Tibial nerve (tissue), 4 donors: ENCODE measurements around the gene SOX1. TPM values are rescaled to one million over a fixed set of nuclear protein-coding genes. Genes with fewer than 3 reads are reported as not detected.

Experiments
- DNase-seq, 2 donors: peaks; one replicate each; pipeline ENCODE4 v3.0.0-alpha.2; 2019; ENCODE audit warnings: low spot score in 2 of 2
- H3K27ac ChIP-seq, 4 donors: fragments of 200-600 bp; sonication (generic) in 3 of 4; one replicate each; pipeline ENCODE4 v1.5.1; 2017 to 2019; ENCODE audit warnings: mild to moderate bottlenecking in 1 of 4
- H3K27me3 ChIP-seq, 2 donors: fragments of 200-600 bp; sonication (generic) in 1 of 2; one replicate each; pipeline versions ENCODE4 v1.5.1 to v1.6.0; 2017 to 2019
- H3K36me3 ChIP-seq, 3 donors: fragments of 200-600 bp; sonication (generic); one replicate each; pipeline ENCODE4 v1.5.1; 2018 to 2019
- H3K4me1 ChIP-seq, 4 donors: fragments of 200-600 bp; sonication (generic) in 3 of 4; one replicate each; pipeline ENCODE4 v1.5.1; 2017 to 2019
- H3K4me3 ChIP-seq, 4 donors: fragments of 200-600 bp; sonication (generic) in 3 of 4; one replicate each; pipeline ENCODE4 v1.5.1; 2017 to 2019; ENCODE audit warnings: mild to moderate bottlenecking in 1 of 4, moderate library complexity in 1 of 4
- H3K9me3 ChIP-seq, 4 donors: fragments of 200-600 bp; sonication (generic) in 3 of 4; one replicate each; pipeline ENCODE4 v1.5.1; 2017 to 2019
- EP300 ChIP-seq, 2 donors: sonication (generic); formaldehyde crosslinking; IDR thresholded peaks; one replicate each; pipeline ENCODE4 v1.6.1; 2017; ENCODE audit warnings: antibody characterized with exemption in 2 of 2, mild to moderate bottlenecking in 1 of 2
- POLR2A ChIP-seq, 2 donors: fragments of 450-650 bp; IDR thresholded peaks; one replicate each; pipeline ENCODE4 v1.6.1; 2017; ENCODE audit warnings: antibody characterized with exemption in 2 of 2, mild to moderate bottlenecking in 2 of 2, moderate library complexity in 2 of 2
- WGBS, 2 donors: methylation state at CpG; one replicate each; pipeline ENCODE4 v1.1.5; 2018; 5-methylcytosine and 5-hydroxymethylcytosine counted together
- total RNA-seq, 4 donors: library from RNA; depleted of rRNA; stranded (reverse); fragments of >200 nt; gene quantifications; one replicate each; pipeline ENCODE4 v1.1.0, GENCODE V29; 2016
- TF ChIP-seq, protein P1 (sequence below), 5 experiments: fragments of 200-600 bp in 3 of 5; fragments of 450-650 bp in 2 of 5; sonication (generic) in 3 of 5; IDR thresholded peaks; one replicate each; pipeline ENCODE4 v1.5.1; 2016 to 2019; ENCODE audit warnings: antibody characterized with exemption in 5 of 5, mild to moderate bottlenecking in 3 of 5, moderate library complexity in 2 of 5

Gene SOX1
- total RNA-seq, 4 donors from 2014 or later: not detected

DNA sequence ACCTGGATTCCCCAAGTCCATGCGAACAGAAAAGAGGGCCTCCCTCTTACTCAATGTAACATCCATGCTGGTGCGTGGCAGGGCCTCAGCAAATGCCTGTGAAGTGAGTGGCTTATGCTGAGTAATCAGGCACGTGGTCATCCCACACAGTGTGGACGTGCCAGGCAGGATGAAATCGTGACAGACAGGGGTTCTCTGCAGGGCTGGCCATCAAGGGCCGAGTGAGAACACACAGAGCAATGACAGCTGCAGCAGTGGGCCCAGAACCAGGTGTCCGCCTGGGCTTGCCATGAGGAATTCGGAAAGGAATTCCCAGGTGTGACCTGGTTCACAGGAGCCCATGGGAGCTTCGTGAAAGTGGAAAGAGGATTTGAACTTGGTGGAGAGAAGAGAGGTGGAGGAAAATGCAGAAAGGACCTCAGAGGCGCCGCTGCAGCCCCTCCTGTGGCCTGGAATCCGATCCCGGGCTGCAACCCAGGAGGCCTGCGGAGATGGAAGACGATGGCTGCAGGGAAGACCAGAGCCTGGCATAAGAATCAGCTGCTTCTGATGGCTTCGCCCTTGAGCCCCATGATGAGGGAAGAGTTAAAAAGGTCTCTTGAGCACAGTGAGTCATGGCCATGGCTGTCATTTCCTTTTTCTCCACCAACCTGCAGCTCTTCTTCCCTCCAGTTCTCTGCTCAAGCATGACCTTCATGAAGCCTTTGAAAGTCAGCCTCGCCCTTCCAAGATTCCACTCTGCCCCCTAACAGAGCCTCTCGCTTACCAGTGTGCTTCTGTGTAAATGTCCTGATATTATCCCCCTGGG, 34.6 kb upstream of the SOX1 start:
- Histone ChIP-seq H3K27ac (no peak overlapping the region), H3K9me3 (peaks cover 0 to 4% (median 0%) of the 10 kb centered on the region in 4 donors), H3K4me1 (no peaks in the 10 kb centered on the region), H3K36me3 (no peaks in the 10 kb centered on the region), H3K27me3 (no peaks in the 10 kb centered on the region), H3K4me3 (no peak overlapping the region)
- 72 to 73% methylated on average over 18 of the region's 18 CpGs for WGBS, 2 donors
- no peak for DNase-seq
- TF ChIP-seq, protein P1, sequence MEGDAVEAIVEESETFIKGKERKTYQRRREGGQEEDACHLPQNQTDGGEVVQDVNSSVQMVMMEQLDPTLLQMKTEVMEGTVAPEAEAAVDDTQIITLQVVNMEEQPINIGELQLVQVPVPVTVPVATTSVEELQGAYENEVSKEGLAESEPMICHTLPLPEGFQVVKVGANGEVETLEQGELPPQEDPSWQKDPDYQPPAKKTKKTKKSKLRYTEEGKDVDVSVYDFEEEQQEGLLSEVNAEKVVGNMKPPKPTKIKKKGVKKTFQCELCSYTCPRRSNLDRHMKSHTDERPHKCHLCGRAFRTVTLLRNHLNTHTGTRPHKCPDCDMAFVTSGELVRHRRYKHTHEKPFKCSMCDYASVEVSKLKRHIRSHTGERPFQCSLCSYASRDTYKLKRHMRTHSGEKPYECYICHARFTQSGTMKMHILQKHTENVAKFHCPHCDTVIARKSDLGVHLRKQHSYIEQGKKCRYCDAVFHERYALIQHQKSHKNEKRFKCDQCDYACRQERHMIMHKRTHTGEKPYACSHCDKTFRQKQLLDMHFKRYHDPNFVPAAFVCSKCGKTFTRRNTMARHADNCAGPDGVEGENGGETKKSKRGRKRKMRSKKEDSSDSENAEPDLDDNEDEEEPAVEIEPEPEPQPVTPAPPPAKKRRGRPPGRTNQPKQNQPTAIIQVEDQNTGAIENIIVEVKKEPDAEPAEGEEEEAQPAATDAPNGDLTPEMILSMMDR (IDR thresholded peaks at IDR 0.05): no peak
- TF ChIP-seq POLR2A (IDR thresholded peaks at IDR 0.05): no peak
- TF ChIP-seq EP300 (IDR thresholded peaks at IDR 0.05): no peak

DNA sequence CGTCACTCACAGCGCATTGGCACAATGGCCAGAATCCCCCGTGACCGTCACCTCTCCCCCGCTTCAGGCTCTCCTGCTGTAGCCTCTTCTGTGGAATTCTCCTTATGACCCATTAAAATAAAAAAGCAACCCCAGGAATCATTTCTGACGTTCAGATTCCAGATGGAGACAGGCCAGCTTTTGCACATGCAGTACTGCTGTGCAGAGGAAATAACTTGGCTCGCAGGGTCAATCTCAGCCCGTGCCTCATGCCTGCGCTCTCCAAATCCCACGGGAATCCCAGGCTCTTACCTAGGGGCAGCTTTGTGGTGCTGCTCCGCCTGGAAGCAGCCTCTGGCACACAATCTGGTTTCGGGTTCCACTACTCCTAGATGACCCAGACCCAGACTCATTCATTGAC, 32.7 kb upstream of the SOX1 start:
- Histone ChIP-seq H3K9me3 (no peaks in the 10 kb centered on the region), H3K27me3 (no peaks in the 10 kb centered on the region), H3K4me3 (no peak overlapping the region), H3K27ac (no peak overlapping the region), H3K36me3 (no peaks in the 10 kb centered on the region), H3K4me1 (no peaks in the 10 kb centered on the region)
- TF ChIP-seq EP300 (IDR thresholded peaks at IDR 0.05) (no peak), POLR2A (IDR thresholded peaks at IDR 0.05) (no peak)
- TF ChIP-seq, protein P1 (IDR thresholded peaks at IDR 0.05): no peak
- no peak for DNase-seq
- 64 to 68% methylated on average over 12 of the region's 12 CpGs for WGBS, 2 donors

DNA sequence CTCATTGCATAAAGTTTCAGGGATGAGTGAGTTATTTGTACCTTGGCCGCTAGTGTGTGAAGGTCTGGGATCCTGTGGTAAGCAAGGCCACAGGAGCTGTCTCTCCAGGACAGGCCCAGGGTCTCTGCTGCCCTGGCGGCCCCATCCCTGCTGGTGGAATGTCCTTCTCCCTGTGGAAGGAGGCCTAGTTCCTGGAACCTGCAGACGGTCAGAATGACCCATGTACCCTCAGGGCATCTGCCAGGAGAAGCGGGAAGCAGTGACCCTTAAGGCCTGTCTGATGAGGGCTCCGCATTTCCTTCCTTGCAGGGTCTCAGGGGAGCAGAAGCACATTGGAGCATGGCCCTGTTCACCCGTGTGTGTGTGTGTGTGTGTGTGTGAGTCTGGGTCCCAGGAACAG, 32.1 kb upstream of the SOX1 start:
- Histone ChIP-seq H3K9me3 (no peaks in the 10 kb centered on the region), H3K36me3 (no peaks in the 10 kb centered on the region), H3K4me3 (no peak overlapping the region), H3K4me1 (no peaks in the 10 kb centered on the region), H3K27me3 (no peaks in the 10 kb centered on the region), H3K27ac (no peak overlapping the region)
- TF ChIP-seq, protein P1 (IDR thresholded peaks at IDR 0.05): no peak
- no peak for TF ChIP-seq POLR2A (IDR thresholded peaks at IDR 0.05)
- TF ChIP-seq EP300 (IDR thresholded peaks at IDR 0.05): no peak
- 82 to 90% methylated on average over 5 to 6 of the region's 6 CpGs for WGBS, 2 donors
- no peak for DNase-seq

DNA sequence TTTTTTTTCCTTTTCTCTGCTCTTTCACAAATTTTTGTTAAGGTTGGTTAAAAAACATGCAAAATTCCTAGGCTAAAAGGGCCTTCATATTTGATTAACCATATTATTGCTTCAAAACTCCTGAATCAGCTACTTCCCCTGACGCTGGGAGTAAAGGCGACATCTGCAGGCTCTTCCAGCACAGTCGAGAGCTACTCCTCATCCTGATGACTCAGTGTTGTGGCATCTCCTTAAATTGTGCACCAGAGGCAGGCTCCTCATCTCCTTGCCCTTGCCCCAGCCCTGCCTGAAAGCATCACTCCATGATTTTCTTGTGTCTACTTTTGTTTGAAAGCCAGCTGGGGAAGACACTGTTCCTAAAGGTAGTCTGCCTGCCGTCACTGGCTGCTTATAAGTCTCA, 24.5 kb upstream of the SOX1 start:
- Histone ChIP-seq H3K9me3 (peaks cover 0 to 38% (median 3%) of the 10 kb centered on the region in 4 donors), H3K27me3 (no peaks in the 10 kb centered on the region), H3K27ac (no peak overlapping the region), H3K4me1 (no peaks in the 10 kb centered on the region), H3K36me3 (no peaks in the 10 kb centered on the region), H3K4me3 (no peak overlapping the region)
- no peak for TF ChIP-seq EP300 (IDR thresholded peaks at IDR 0.05)
- no peak for TF ChIP-seq POLR2A (IDR thresholded peaks at IDR 0.05)
- TF ChIP-seq, protein P1 (IDR thresholded peaks at IDR 0.05): no peak
- no peak for DNase-seq
- WGBS, 2 donors: 68 to 83% methylated on average over 4 of the region's 4 CpGs

DNA sequence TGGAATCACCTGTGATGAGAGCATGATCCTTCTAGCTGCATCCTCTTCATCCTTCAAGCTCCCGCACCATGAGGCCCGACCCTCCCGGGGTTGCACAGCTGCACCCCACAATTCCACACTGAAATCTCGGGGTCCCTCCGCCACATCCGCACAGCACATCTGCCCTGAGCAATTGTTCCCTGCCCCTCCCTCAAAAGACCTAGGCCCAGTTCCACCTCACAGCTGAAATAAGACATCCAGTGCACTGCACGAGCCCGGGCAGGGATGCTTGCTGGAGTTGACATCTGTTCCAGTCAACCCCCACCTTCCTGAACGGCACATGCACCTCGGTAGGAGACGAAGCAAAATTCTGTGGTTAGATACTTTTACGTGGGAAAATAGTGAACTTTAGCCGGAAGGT, 14.7 kb upstream of the SOX1 start:
- H3K9me3 ChIP-seq: peaks cover 0 to 4% (median under 1%) of the 10 kb centered on the region in 4 donors
- 58 to 62% methylated on average over 13 of the region's 13 CpGs for WGBS, 2 donors
- H3K4me1 ChIP-seq: peaks cover 0 to 39% (median 15%) of the 10 kb centered on the region in 4 donors
- H3K4me3 ChIP-seq: no peak overlapping the region
- no peak overlapping the region for H3K27ac ChIP-seq
- H3K36me3 ChIP-seq: no peaks in the 10 kb centered on the region
- DNase-seq: no peak
- TF ChIP-seq EP300 (IDR thresholded peaks at IDR 0.05): no peak
- TF ChIP-seq, protein P1 (IDR thresholded peaks at IDR 0.05): no peak
- peaks cover 0 to 83% of the 10 kb centered on the region in 2 donors for H3K27me3 ChIP-seq
